ENCODE results near the gene AWAT1.

The AWAT1 gene

DNA sequence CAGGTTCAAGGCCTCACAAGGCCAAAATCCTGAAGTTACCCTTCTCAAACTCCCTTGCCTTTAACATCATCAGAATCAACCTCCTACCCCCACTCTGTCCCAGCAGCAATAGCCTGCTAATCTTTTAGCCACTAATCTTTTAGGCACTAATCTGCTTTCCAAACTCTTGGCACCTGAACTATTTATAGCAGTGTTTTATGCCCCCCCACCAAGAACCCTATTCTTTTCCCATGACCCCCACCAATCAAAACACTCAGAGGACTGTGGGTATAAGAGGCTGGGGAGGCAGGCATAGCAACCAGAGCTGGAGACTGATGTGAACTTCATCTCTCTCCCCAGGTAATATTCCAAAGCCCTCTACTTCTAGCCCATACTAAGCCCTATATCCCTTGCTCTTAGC lies 33.6 kb downstream of the AWAT1 start, which contains the start of gene ARR3:
Gene ARR3, plus strand, starts transcription at position 301 of the 400 bp plus-strand sequence. CDS start 1,052 bp downstream, outside the sequence.
- no peak for TF ChIP-seq ZBTB7A (IDR thresholded peaks at IDR 0.05; ENCODE audit: low read depth)
- TF ChIP-seq CEBPB (IDR thresholded peaks at IDR 0.05), result no peak
- no peak for TF ChIP-seq USF1 (IDR thresholded peaks at IDR 0.05)
- TF ChIP-seq EP300 (IDR thresholded peaks at IDR 0.05; ENCODE audit: borderline replicate concordance), result no peak
- no peak for TF ChIP-seq TCF12 (IDR thresholded peaks at IDR 0.05; ENCODE audit: low read depth)
- TF ChIP-seq, protein P1, sequence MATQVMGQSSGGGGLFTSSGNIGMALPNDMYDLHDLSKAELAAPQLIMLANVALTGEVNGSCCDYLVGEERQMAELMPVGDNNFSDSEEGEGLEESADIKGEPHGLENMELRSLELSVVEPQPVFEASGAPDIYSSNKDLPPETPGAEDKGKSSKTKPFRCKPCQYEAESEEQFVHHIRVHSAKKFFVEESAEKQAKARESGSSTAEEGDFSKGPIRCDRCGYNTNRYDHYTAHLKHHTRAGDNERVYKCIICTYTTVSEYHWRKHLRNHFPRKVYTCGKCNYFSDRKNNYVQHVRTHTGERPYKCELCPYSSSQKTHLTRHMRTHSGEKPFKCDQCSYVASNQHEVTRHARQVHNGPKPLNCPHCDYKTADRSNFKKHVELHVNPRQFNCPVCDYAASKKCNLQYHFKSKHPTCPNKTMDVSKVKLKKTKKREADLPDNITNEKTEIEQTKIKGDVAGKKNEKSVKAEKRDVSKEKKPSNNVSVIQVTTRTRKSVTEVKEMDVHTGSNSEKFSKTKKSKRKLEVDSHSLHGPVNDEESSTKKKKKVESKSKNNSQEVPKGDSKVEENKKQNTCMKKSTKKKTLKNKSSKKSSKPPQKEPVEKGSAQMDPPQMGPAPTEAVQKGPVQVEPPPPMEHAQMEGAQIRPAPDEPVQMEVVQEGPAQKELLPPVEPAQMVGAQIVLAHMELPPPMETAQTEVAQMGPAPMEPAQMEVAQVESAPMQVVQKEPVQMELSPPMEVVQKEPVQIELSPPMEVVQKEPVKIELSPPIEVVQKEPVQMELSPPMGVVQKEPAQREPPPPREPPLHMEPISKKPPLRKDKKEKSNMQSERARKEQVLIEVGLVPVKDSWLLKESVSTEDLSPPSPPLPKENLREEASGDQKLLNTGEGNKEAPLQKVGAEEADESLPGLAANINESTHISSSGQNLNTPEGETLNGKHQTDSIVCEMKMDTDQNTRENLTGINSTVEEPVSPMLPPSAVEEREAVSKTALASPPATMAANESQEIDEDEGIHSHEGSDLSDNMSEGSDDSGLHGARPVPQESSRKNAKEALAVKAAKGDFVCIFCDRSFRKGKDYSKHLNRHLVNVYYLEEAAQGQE (IDR thresholded peaks at IDR 0.05; ENCODE audit: low read depth), result no peak

GRCh38 chrX:70279081-70279480 lies 44.6 kb downstream of the AWAT1 start:
- TF ChIP-seq FOXM1 (IDR thresholded peaks at IDR 0.05; ENCODE audit: borderline replicate concordance, low read depth) (no peak), USF1 (IDR thresholded peaks at IDR 0.05) (no peak), EP300 (IDR thresholded peaks at IDR 0.05; ENCODE audit: borderline replicate concordance) (no peak), EGR1 (IDR thresholded peaks at IDR 0.05) (no peak), CREB1 (IDR thresholded peaks at IDR 0.05; ENCODE audit: low read depth) (no peak), YY1 (IDR thresholded peaks at IDR 0.05; ENCODE audit: low read depth) (no peak), MAX (IDR thresholded peaks at IDR 0.05) (no peak)

GRCh38 chrX:70280573-70280972 lies 46.1 kb downstream of the AWAT1 start:
- TF ChIP-seq, protein P1 (IDR thresholded peaks at IDR 0.05; ENCODE audit: low read depth), result peak; percentile 61
- no peak for TF ChIP-seq FOXM1 (IDR thresholded peaks at IDR 0.05; ENCODE audit: borderline replicate concordance, low read depth)

DNA sequence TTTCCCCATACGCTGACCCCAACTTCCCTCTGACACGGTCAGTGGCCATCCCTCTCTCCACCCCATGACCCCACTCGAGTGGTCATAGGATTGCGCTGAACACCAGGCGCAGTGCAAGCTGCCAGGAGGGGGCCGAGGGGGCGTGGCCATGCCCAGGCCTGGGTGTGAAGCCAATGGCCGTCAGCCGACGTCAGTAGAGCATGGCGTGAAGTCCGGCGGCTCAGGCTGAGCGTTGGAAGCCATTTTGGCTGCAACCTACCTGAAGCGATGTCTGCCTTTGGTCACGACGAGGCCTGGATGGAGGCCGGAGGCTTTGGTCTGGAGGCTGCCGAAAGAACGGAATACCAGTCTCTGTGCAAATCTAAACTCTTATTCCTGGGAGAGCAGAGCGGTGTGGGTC lies 47.5 kb downstream of the AWAT1 start, which contains the start of gene RAB41:
Gene RAB41, plus strand, starts transcription at position 222 of the 400 bp plus-strand sequence. Its CDS starts 46 bp downstream, at position 268.
- no peak for TF ChIP-seq ZBTB7A (IDR thresholded peaks at IDR 0.05; ENCODE audit: low read depth)
- TF ChIP-seq TCF12 (IDR thresholded peaks at IDR 0.05; ENCODE audit: low read depth), result no peak
- TF ChIP-seq USF1 (IDR thresholded peaks at IDR 0.05), result no peak
- TF ChIP-seq EGR1 (IDR thresholded peaks at IDR 0.05), result no peak
- TF ChIP-seq RAD21 (IDR thresholded peaks at IDR 0.05; ENCODE audit: low read depth), result no peak
- TF ChIP-seq CREB1 (IDR thresholded peaks at IDR 0.05; ENCODE audit: low read depth), result no peak
- no peak for TF ChIP-seq TAF1 (IDR thresholded peaks at IDR 0.05; ENCODE audit: low read depth)
- TF ChIP-seq, protein P1 (IDR thresholded peaks at IDR 0.05; ENCODE audit: low read depth), result no peak
- no peak for TF ChIP-seq YY1 (IDR thresholded peaks at IDR 0.05; ENCODE audit: low read depth)
- TF ChIP-seq CEBPB (IDR thresholded peaks at IDR 0.05), result no peak
- no peak for TF ChIP-seq MAX (IDR thresholded peaks at IDR 0.05)
- no peak for TF ChIP-seq EP300 (IDR thresholded peaks at IDR 0.05; ENCODE audit: borderline replicate concordance)
- TF ChIP-seq NFIC (IDR thresholded peaks at IDR 0.05), result no peak
- no peak for TF ChIP-seq TEAD4 (IDR thresholded peaks at IDR 0.05)
- no peak for TF ChIP-seq FOXM1 (IDR thresholded peaks at IDR 0.05; ENCODE audit: borderline replicate concordance, low read depth)
